Right lobe of liver (tissue), 6 donors: ENCODE results near the gene LPIN2. TPM values are rescaled to one million over a fixed set of nuclear protein-coding genes. Genes with fewer than 3 reads are reported as not detected.

Source experiments
- ATAC-seq, 4 donors: fragments of 200-7000 bp; cut with Tn5 transposase; one replicate each; pipeline ENCODE4 v1.9.1; 2020; ENCODE audit warnings: mild to moderate bottlenecking in 4 of 4, moderate library complexity in 4 of 4
- DNase-seq, 3 donors: peaks; one replicate each; pipeline ENCODE4 v3.0.0-alpha.2; 2020
- H3K27ac ChIP-seq, 3 donors: fragments of 200-600 bp; one replicate each; pipeline ENCODE4 v1.8.0; 2022
- H3K27me3 ChIP-seq, 2 donors: fragments of 200-600 bp; one replicate each; pipeline ENCODE4 v1.8.0; 2022
- H3K36me3 ChIP-seq, 4 donors: fragments of 200-600 bp; sonication (generic) in 1 of 4; one replicate each; pipeline versions ENCODE4 v1.5.1 to v1.8.0; 2017 to 2022; ENCODE audit warnings: control low read depth in 1 of 4
- H3K4me1 ChIP-seq, 4 donors: fragments of 200-600 bp; sonication (generic) in 1 of 4; one replicate each; pipeline versions ENCODE4 v1.5.1 to v1.8.0; 2017 to 2022; ENCODE audit warnings: control low read depth in 1 of 4
- H3K4me3 ChIP-seq, 3 donors: fragments of 200-600 bp; one replicate each; pipeline ENCODE4 v1.8.0; 2022
- H3K9me3 ChIP-seq, 4 donors: fragments of 200-600 bp; sonication (generic) in 1 of 4; one replicate each; pipeline versions ENCODE4 v1.5.1 to v1.8.0; 2017 to 2022; ENCODE audit warnings: control low read depth in 1 of 4
- CTCF ChIP-seq, 4 donors: fragments of 200-600 bp in 3 of 4; fragments of 450-650 bp in 1 of 4; IDR thresholded peaks; one replicate each; pipeline versions ENCODE4 v1.5.1 to v1.8.0; 2016 to 2022; ENCODE audit warnings: antibody characterized with exemption in 4 of 4, mild to moderate bottlenecking in 2 of 4
- POLR2A ChIP-seq: fragments of 450-650 bp; IDR thresholded peaks from one replicate; pipeline ENCODE4 v1.6.1; 2017; ENCODE audit warnings: antibody characterized with exemption, mild to moderate bottlenecking
- WGBS: methylation state at CpG from one replicate; pipeline ENCODE4 v1.1.6; 2018; ENCODE audit warnings: low coverage, low lambda C conversion rate; ENCODE audit not compliant: insufficient coverage; ENCODE audit errors: missing lambda C conversion rate; 5-methylcytosine and 5-hydroxymethylcytosine counted together
- intact Hi-C, 2 donors: fragments of 100-400 bp; cut with DNase I; formaldehyde crosslinking; loops; one replicate each; pipeline versions ENCODE4 v1.11.2 to v1.14.1; 2022
- small RNA-seq, 2 experiments: library from RNA; depleted of rRNA; stranded (forward); fragments of <200 nt; gene quantifications; one replicate each; pipeline ENCODE3, GENCODE V24; 2016
- total RNA-seq, 6 experiments: library from RNA; depleted of rRNA in 2 of 6; stranded (reverse); fragments of >200 nt in 2 of 6; fragmentation: NEBNext Ultra II Directional in 3 of 6; extraction: Animal tissue kit (Norgen Biotek cat#: 25700) in 3 of 6; gene quantifications; one replicate each; pipeline versions ENCODE4 v1.1.0 to v1.2.4, GENCODE V29; 2016 to 2023
- donor health status: DM: no; HTN: yes; CAD: no.
- donor health status: DM: no; HTN: no; CAD: no.
- donor health status: DM: no; HTN: no; CAD: no.
- donor health status: DM: no; HTN: yes; CAD: no.
- donor health status: DM: no; HTN: yes; CAD: no.

LPIN2 gene
- total RNA-seq, 6 experiments from 2014 or later: 64.9 to 175 (median 150) TPM

- ATAC-seq (no peak), DNase-seq (no peak)
- WGBS: 80% methylated on average over 2 of the region's 4 CpGs
- no peaks in the 10 kb centered on the region for H3K9me3 ChIP-seq
- no peak overlapping the region for H3K4me3 ChIP-seq
- H3K36me3 ChIP-seq: peaks cover 0 to 4% (median 0%) of the 10 kb centered on the region in 4 donors
- H3K27me3 ChIP-seq: no peaks in the 10 kb centered on the region
- peaks cover 0 to 77% (median 33%) of the 10 kb centered on the region in 4 donors for H3K4me1 ChIP-seq
- no peak overlapping the region for H3K27ac ChIP-seq
- intact Hi-C loops: no loop called here
- TF ChIP-seq CTCF (IDR thresholded peaks at IDR 0.05): no peak
- TF ChIP-seq POLR2A: no peak
Measured at GRCh38 chr18:2965797-2966196, 47.1 kb downstream of the LPIN2 start.

- H3K4me3 ChIP-seq: no peak overlapping the region
- intact Hi-C loops: no loop called here
- no peak overlapping the region for H3K27ac ChIP-seq
- no peak for TF ChIP-seq CTCF (IDR thresholded peaks at IDR 0.05)
- TF ChIP-seq POLR2A: no peak
- no peak for ATAC-seq
- peaks cover 0 to 6% (median 0%) of the 10 kb centered on the region in 4 donors for H3K36me3 ChIP-seq
- H3K9me3 ChIP-seq: no peaks in the 10 kb centered on the region
- no peaks in the 10 kb centered on the region for H3K27me3 ChIP-seq
- 81% methylated on average over 5 of the region's 8 CpGs for WGBS
- H3K4me1 ChIP-seq: peaks cover 0 to 69% (median 23%) of the 10 kb centered on the region in 4 donors
- DNase-seq: no peak
Measured at GRCh38 chr18:2964361-2965010, 48.5 kb downstream of the LPIN2 start.

Small RNA genes within 50 kb of the gene (small RNA-seq; reads per million reads assigned to genes)
- gene RF00156: 0 reads per million in 2 experiments

Other genes starting within 250 kb of the LPIN2 start
- gene EMILIN2, start 166.1 kb downstream of the LPIN2 start, total RNA-seq: 1 to 10 TPM in 5 of 6 experiments, under 1 TPM in 1; 0.99 to 4.4 (median 2.3) TPM
- gene MYOM1, start 206.8 kb upstream of the LPIN2 start, total RNA-seq: 10 to 100 TPM in 5 of 6 experiments, 1 to 10 TPM in 1; 3.1 to 64.5 (median 19.1) TPM
- 100 to 1,000 TPM in 5 of 6 experiments, 10 to 100 TPM in 1; 82.1 to 309 (median 225) TPM for gene MYL12A, start 234.7 kb upstream of the LPIN2 start, total RNA-seq
- 100 to 1,000 TPM; 113 to 281 (median 185) TPM for gene MYL12B, start 249.0 kb upstream of the LPIN2 start, total RNA-seq